ENCODE data around the gene STK35.

- no peak for TF ChIP-seq EZH2 (IDR thresholded peaks at IDR 0.05; ENCODE audit: low read length, unreplicated experiment)
- no peak for TF ChIP-seq EZH2phosphoT487 (IDR thresholded peaks at IDR 0.05; ENCODE audit: borderline replicate concordance, low read length)
- TF ChIP-seq CTCF (conservative IDR thresholded peaks at IDR 0.05; ENCODE audit: low read depth, low read length), result no peak
Observed at GRCh38 chr20:2114127-2114959, 12.7 kb downstream of the STK35 start.
